ENCODE measurements around the gene RTP5.

The RTP5 gene

DNA sequence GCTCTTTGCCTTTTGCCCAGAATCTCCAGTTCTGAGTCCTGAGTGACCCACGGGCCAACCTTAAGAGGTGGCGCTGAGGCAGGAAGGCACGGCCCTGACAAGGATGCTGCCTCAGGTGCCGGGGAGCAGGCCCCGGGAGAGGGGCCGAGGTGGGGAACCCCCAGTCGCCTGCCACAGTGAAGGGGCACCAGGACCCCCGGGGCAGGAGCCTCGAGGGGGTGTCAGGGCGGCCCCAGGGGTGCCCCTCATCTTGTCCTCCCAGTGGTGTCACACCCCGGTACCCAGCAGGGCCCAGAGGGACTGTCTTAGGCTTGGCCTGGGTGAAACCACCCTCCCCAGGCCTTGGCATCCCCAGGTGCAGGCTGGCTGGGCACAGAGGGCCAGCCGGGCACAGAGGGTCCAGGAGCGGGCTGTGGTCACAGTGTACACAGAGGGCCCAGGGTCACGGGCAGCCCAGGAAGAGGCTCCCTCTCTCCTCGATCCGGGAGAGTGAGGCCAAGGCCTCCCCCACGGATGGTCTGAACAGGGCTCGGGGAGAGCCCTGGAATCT, 11.9 kb upstream of the RTP5 start:
- no peak for DNase-seq (ENCODE audit: low spot score)

GRCh38 chr2:241858206-241859016, 11.1 kb upstream of the RTP5 start, which contains the start of gene PDCD1:
Gene PDCD1, minus strand, starts transcription at chr2:241858894. Its CDS starts 56 bp downstream, at chr2:241858838.
- DNase-seq (ENCODE audit: low spot score), result no peak

DNA sequence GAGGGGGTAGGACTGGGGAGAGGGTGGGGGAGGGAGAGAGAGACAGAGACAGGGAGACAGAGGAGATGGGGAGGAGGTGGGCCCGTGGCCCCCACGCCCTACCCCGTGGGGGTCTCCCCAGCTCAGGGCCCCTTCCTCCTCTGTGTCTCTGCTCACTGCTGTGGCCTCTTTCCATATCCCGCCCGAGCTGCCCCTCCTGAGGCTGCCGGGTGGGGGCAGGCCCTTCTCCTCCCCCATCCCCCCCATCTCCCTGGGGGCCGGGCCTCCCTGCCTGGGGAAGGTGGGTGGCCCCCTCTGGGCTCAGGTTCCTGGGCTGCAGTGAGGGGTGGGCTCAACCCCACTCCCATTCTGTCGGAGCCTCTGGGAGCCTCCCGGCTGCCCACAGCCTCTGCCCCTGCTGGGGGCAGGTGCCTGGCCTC, 10.5 kb upstream of the RTP5 start:
- no peak for DNase-seq (ENCODE audit: low spot score)

DNA sequence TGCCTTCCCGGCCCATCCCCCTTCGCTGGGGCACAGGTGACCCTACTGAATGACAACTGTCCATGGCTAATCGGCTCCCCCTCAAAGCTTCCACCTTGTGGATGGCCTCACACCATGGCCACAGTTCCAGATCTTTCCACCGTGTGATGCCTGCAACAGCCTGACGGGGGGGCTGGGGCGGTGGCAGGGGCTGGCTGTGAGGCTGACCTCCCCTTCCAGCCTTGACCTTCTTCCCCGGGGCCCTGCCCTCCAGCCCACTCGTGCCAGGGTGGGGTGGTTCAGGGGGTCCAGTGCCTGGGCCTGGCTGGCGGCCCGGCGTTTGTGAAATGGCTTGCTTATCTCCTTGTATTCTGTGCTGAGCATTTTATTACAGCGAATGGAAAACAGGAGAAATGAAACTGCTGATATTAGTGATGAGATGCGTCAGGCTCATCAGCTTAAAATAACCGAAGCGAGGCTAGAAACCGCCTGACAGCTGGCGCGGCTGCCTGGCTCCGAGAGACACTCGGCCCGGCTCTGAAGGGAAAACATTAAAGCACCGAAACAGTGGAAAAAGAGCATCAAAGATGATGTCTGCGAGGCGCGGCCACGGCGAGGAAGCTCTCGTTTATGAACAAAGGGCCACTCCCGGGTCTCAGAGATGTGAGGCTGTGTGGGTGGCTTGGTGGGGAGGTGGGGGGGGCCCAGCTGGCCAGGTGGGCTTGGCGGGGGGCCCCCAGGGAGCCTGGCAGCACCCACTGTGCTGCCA, 9.9 kb upstream of the RTP5 start:
- peak; percentile 73 for DNase-seq (ENCODE audit: low spot score)

DNA sequence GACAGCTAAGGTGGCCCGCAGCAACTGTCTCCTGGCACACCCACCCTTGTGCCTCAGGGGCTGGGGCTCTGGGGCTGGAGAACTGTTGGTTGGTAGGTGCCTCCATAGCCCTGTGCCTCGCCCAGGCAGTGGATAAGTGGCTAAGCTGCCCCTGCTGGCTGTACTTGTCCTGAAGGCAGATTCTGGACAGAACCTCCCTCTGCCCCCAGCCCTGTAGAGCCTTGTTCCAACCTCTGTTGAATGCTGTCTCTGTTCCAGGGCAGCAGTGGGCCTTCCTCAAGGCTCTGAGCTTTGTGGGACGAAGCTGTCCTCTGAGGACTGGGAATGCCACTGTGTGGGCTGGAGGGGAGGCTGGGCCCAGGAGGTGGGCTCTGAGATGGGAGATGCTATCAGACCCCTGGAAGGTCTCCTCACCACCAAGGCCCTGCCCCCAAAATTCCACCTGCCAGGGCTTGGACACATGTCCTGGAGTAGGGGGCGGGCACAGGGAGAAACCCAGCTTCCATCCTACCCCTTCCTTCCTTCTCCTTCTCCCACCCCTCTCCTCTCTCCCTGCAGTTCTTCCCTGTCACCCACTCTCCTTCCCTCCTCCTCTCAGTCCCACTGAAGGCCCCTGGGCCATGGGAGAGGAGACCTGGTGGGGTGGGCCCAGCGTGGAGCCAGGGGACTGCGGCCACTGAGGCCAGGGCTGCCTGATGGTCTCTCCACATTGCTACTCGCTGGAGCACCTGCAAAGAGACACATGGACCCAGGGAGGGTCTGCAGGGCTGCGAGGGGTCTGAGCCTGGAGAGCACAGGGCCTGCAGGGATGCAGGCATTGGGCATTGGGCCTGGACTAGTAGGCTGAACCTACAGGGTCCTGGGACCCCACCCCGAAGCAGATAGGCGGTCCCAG, 9.1 kb upstream of the RTP5 start:
- DNase-seq (ENCODE audit: low spot score), result no peak

DNA sequence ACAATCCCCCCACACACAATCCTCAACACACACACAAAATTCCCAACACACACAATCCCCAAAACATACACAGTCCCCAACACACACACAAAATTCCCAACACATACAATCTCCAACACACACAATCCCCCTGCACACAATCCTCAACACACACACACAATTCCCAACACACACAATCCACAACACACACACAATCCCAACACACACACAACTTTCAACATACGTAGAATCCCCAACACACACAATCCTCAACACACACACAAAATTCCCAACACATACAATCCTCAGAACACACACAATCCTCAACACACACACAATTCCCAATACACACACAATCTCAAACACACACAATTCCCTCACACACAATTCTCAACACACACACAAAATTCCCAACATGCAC, 8.3 kb upstream of the RTP5 start:
- no peak for DNase-seq (ENCODE audit: low spot score)

GRCh38 chr2:241862093-241862492, 7.4 kb upstream of the RTP5 start:
- no peak for DNase-seq (ENCODE audit: low spot score)

DNA sequence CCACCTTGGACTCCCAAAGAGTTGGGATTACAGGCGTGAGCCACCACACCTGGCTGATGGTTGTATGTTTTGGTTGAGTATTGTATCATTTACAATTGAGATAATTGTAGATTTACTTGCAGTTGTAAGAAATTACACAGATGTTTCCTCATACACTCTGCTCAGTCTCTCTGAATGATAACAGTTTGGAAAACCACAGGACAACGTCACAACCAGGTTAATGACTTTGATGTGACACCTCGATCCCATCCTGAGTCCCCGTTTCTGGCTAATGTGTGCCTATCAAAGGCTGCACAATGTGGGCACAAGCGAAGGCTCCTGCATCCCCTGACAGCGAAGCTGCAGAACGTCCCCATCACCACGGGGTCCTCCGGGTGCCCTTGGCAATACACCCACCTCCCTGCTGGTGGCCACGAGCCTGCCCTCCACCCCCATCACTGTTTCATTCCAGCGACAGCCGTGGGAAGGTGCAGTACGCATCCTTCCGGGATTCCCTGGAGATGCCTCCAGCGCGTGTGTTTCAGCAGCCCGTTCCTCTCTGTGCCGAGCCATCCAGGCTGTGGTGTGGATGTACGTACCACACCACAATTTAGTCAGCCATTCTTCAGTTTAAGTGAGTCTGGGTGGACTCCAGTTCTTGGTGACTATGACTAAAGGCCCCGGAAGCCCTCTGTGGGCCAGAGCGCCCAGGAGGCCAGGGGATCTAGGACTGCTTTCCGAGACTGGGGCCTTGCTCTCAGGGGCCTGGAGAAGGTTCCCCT, 6.6 kb upstream of the RTP5 start:
- no peak for DNase-seq (ENCODE audit: low spot score)

GRCh38 chr2:241863536-241863954, 6.0 kb upstream of the RTP5 start:
- peak; percentile 64 for DNase-seq (ENCODE audit: low spot score)

- DNase-seq (ENCODE audit: low spot score), result no peak
These were observed 5.2 kb upstream of the RTP5 start for GRCh38 chr2:241864168-241864849.

DNA sequence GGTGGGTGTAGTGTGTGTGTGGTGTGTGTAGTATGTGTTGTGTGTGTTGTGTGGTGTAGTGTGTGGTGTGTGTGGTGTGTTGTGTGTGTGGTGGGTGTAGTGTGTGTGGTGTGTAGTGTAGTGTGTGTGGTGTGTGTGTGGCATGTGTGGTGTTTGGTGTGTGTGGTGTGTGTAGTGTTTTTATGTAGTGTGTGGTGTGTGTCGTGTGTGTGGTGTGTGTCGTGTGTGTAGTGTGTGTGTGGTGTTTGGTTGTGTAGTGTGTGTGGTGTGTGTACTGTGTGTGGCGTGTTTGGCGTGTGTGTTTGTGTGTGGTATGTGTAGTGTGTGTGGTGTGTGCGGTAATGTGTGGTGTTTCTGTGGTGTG, 4.7 kb upstream of the RTP5 start:
- no peak for DNase-seq (ENCODE audit: low spot score)

- no peak for DNase-seq (ENCODE audit: low spot score)
These were observed 4.0 kb upstream of the RTP5 start for GRCh38 chr2:241865416-241865956.

DNA sequence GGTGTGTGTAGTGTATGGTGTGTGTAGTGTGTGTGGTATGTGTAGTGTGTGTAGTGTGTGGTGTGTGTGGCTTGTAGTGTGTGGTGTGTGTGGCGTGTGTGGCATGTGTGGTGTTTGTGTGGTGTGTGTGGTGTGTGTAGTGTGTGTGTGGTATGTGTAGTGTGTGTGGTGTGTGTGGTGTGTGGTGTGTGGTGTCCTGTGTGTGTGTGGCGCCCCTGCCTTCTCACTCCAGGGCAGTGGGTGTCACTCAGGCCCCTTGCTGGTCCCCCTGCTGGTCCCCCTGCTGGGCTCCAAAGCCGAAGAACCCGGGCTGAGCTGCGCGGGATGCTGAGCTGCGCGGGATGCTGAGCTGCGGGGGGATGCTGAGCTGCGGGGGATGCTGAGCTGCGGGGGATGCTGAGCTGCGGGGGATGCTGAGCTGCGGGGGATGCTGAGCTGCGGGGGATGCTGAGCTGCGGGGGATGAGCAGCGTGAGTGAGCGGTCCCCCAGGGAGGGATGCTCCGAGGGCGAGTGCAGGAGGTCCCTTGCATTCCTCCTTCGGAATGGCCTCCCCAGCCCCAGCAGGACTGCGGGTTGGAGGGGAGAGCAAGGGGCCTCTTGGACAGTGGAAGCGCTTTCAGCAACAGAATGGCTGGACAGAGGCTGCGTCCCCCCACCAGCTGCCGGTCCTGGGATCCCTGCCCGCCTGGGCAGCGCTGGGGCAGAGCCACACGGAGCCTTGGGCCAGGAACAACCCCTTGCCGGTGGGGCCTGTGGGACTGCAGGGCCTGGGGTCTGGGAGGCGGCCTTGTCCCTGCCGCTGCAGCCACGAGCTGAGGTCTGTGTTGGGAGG, 3.4 kb upstream of the RTP5 start:
- DNase-seq (ENCODE audit: low spot score), result no peak

DNA sequence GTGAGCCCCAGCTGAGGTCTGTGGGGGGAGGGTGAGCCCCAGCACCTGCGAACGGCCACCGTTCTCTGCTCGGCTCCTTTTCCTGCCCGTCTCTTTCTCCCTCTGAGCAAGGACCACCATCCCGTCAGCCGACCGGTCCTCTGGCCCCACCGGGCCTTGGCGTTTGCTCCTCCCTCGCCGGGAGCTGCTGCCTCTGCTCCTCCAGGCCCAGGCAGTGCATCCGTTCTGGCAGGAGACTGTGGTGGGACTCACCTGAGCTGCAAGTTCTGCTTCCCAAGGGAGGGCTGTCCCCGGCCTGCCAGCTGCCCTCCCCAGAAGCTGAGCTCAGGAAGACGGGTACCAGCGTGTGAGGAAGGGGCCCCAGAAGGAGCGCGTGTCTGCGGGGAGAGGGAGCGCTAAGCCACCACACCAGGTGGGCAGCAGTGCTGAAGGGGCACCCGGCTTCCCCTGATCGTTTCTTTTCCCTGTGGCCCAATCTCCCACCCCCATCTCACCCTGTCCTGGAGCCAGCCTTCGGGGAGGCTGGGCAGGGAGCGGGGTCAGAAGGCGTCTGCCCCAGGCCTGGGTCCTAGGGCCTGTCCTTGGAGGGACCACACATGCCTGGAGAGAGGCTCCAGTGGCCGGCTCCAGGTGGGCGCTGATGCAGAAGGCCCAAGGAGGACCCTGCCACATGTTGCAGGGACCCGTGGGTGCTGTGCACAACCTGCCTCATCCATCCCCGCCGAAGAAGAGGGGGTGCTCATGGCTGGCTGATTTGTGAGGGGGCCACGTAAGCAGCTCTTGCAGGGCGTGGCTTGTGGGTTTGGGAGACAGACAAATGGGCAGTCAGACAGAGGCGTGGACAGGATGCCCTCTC, 2.5 kb upstream of the RTP5 start:
- DNase-seq (ENCODE audit: low spot score), result no peak

GRCh38 chr2:241867776-241868420, 1.6 kb upstream of the RTP5 start:
- no peak for DNase-seq (ENCODE audit: low spot score)

DNA sequence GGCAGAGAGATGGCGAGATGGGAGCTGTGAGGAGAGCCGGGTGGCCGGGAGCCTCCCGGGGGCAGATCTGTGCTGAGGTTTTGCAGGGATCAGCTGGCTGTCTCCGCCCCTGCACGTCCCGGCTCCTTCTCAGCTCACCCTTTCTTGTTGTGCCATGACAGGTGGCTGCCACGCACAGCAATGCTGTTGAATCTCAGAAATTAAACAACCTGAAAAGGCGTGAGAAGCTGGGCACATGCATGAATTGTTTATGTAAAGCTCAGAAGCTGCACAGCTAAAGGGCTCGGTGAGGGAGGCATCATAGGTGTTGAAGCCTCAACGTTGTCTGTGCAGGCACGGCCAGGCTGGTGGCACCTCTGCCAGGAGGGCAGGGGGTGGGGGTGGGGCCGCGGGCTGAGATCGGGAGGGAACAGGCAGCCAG, 858 bp upstream of the RTP5 start:
- DNase-seq (ENCODE audit: low spot score), result no peak

DNA sequence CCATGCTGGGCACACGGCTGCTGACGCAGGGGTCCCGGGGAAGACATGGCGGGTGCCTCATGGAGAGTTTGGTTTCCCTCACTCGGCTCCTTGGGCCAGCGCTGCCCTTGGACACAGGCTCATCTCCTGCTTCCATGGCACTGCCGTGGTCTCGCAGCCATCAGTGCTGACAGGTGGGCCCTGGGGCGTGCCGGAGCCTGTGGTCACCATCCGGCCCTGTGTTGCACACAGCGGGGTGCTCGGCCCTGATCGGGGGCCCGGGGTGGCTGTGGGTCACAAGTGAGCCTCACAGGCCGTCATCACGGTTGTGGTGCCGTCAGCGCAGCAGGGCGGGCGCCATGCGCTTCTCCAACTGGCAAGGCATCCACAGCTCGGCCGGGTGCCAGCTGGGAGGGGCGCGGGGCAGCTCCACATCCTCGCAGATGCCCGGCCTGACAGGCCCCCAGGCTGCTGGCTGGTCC, 582 bp downstream of the RTP5 start:
- no peak for DNase-seq (ENCODE audit: low spot score)

Measured in GM03348 (cell line).